Mesenchymal stem cell (in vitro differentiated cells and primary cell): ENCODE data around the gene CENPC. TPM values are rescaled to one million over a fixed set of nuclear protein-coding genes. Genes with fewer than 3 reads are reported as not detected.

Experiments
- small RNA-seq: library from polyadenylated mRNA; stranded (forward); fragments of <200 nt; extraction: miRNeasy Mini kit (QIAGEN cat#:217004); gene quantifications from one replicate; pipeline ENCODE3, GENCODE V24; 2013; ENCODE audit warnings: low read depth

The CENPC gene

Small RNA genes lying within 50 kb of the gene (small RNA-seq; reads per million reads assigned to genes)
- gene RNA5SP527: not detected
- not detected for gene RNU1-63P
